A549 (cell line): Measurements from ENCODE around the gene CPED1. TPM values are rescaled to one million over a fixed set of nuclear protein-coding genes. Genes with fewer than 3 reads are reported as not detected.

Source experiments
- ATAC-seq, 2 experiments: fragments of 200-7000 bp in 1 of 2; fragments of >200 bp in 1 of 2; cut with Nextera tagmentation in 1 of 2; cut with Tn5 transposase in 1 of 2; 3 replicates each; pipeline versions ENCODE4 v1.8.0 to v1.9.1; 2018 to 2020; ENCODE audit warnings: mild to moderate bottlenecking in 1 of 2, moderate library complexity in 1 of 2
- CTCF ChIA-PET: fragments of 300-600 bp; sonication (Branson Sonifier 250); formaldehyde crosslinking; extraction: SDS; loops from one replicate; lab custom pipeline; 2021; ENCODE audit warnings: antibody characterized with exemption, inconsistent platforms; lab: Yijun Ruan, JAX
- POLR2A ChIA-PET: fragments of 350-600 bp; formaldehyde crosslinking; extraction: SDS; loops from one replicate; lab custom pipeline; 2021; ENCODE audit warnings: antibody characterized with exemption, inconsistent platforms; lab: Yijun Ruan, JAX
- DNase-seq, 2 experiments: peaks; one replicate each; pipeline versions ENCODE4 v3.0.0 to v3.0.0-alpha.2; 2011 to 2016; ENCODE audit warnings: low read depth in 1 of 2, low spot score in 1 of 2
- FAIRE-seq: peaks from 2 replicates; lab custom pipeline; 2011; peaks lifted over from hg19 to GRCh38; lab: Jason Lieb, UNC
- H3K27ac ChIP-seq, 2 experiments: fragments of >200 bp; sonication (Bioruptor Twin); formaldehyde crosslinking; 3 replicates each; pipeline ENCODE4 v1.5.1; 2016 to 2017
- H3K4me1 ChIP-seq: fragments of >200 bp; sonication (Bioruptor Twin); formaldehyde crosslinking; 3 replicates; pipeline ENCODE4 v1.6.1; 2016
- H3K4me2 ChIP-seq: fragments of >200 bp; sonication (Bioruptor Twin); formaldehyde crosslinking; 3 replicates; pipeline ENCODE4 v1.6.1; 2016
- H3K4me3 ChIP-seq: fragments of >200 bp; sonication (Bioruptor Twin); formaldehyde crosslinking; 3 replicates; pipeline ENCODE4 v1.5.1; 2016
- H3K9me3 ChIP-seq: fragments of >200 bp; sonication (Bioruptor Twin); formaldehyde crosslinking; 3 replicates; pipeline ENCODE4 v1.6.1; 2016
- CEBPB ChIP-seq, 2 experiments: fragments of >200 bp in 1 of 2; sonication (Bioruptor Twin) in 1 of 2; formaldehyde crosslinking in 1 of 2; IDR thresholded peaks; 2 replicates each; pipeline ENCODE4 v1.6.1; 2012 to 2016
- CHD4 ChIP-seq: fragments of 200-600 bp; sonication (generic); IDR thresholded peaks from 2 replicates; pipeline ENCODE4 v1.6.1; 2016; ENCODE audit warnings: antibody characterized with exemption, mild to moderate bottlenecking, borderline replicate concordance
- EHF ChIP-seq: fragments of 250-450 bp; sonication (Bioruptor Pico); IDR thresholded peaks from 2 replicates; pipeline ENCODE4 v1.5.0; 2020; ENCODE audit warnings: mild to moderate bottlenecking
- ESRRA ChIP-seq: fragments of 150-350 bp; IDR thresholded peaks from 2 replicates; pipeline ENCODE4 v1.6.1; 2014; ENCODE audit warnings: mild to moderate bottlenecking, low read length, borderline replicate concordance
- FOSL2 ChIP-seq, 2 experiments: fragments of 450-650 bp in 1 of 2; fragments of >200 bp in 1 of 2; sonication (Bioruptor Twin) in 1 of 2; formaldehyde crosslinking; IDR thresholded peaks; 2 replicates each; pipeline versions ENCODE4 v1.5.0 to v1.6.1; 2016 to 2020; ENCODE audit warnings: mild to moderate bottlenecking in 1 of 2, moderate library complexity in 1 of 2
- FOXS1 ChIP-seq: fragments of 250-450 bp; sonication (Bioruptor Pico); IDR thresholded peaks from 2 replicates; pipeline ENCODE4 v1.5.0; 2020; ENCODE audit warnings: mild to moderate bottlenecking, moderate library complexity
- GATA3 ChIP-seq: IDR thresholded peaks from 2 replicates; pipeline ENCODE4 v1.6.1; 2012; ENCODE audit warnings: borderline replicate concordance
- HEYL ChIP-seq: fragments of 250-450 bp; sonication (Bioruptor Pico); IDR thresholded peaks from 2 replicates; pipeline ENCODE4 v1.8.0; 2021; ENCODE audit warnings: mild to moderate bottlenecking, moderate library complexity
- HOXA7 ChIP-seq: fragments of 250-450 bp; sonication (Bioruptor Pico); IDR thresholded peaks from 2 replicates; pipeline ENCODE4 v1.5.0; 2020; ENCODE audit warnings: mild to moderate bottlenecking, moderate library complexity
- JUNB ChIP-seq: fragments of >200 bp; sonication (Bioruptor Twin); formaldehyde crosslinking; IDR thresholded peaks from 2 replicates; pipeline ENCODE4 v1.6.1; 2016
- KDM1A ChIP-seq: fragments of 200-600 bp; sonication (generic); IDR thresholded peaks from 2 replicates; pipeline ENCODE4 v1.6.1; 2016; ENCODE audit warnings: low read depth, mild to moderate bottlenecking
- NPAS2 ChIP-seq: fragments of 250-450 bp; sonication (Bioruptor Pico); IDR thresholded peaks from 2 replicates; pipeline ENCODE4 v1.8.0; 2022; ENCODE audit warnings: mild to moderate bottlenecking, moderate library complexity, borderline replicate concordance
- POLR2A ChIP-seq: IDR thresholded peaks from 2 replicates; pipeline ENCODE4 v1.6.1; 2012; ENCODE audit warnings: mild to moderate bottlenecking, low read length
- RCOR1 ChIP-seq: fragments of 150-350 bp; IDR thresholded peaks from 2 replicates; pipeline ENCODE4 v1.6.1; 2014; ENCODE audit warnings: antibody characterized with exemption, low read length, low read depth
- RFX5 ChIP-seq: fragments of 450-650 bp; IDR thresholded peaks from 2 replicates; pipeline ENCODE4 v1.7.1; 2014; ENCODE audit warnings: antibody characterized with exemption, mild to moderate bottlenecking, moderate library complexity
- TP53 ChIP-seq: fragments of 250-450 bp; sonication (Bioruptor Pico); IDR thresholded peaks from 2 replicates; pipeline ENCODE4 v1.5.0; 2021; ENCODE audit warnings: mild to moderate bottlenecking, moderate library complexity
- ZNF302 ChIP-seq: fragments of 250-450 bp; sonication (Bioruptor Pico); IDR thresholded peaks from 2 replicates; pipeline ENCODE4 v1.9.0; 2021; ENCODE audit warnings: inconsistent platforms, mild to moderate bottlenecking, moderate library complexity
- WGBS: methylation state at CpG from one replicate; pipeline ENCODE4 v1.1.6; 2017; ENCODE audit errors: missing lambda C conversion rate; 5-methylcytosine and 5-hydroxymethylcytosine counted together
- polyA plus RNA-seq, 4 experiments: library from polyadenylated mRNA; depleted of rRNA in 3 of 4; stranded (reverse); fragments of >200 nt; fragmentation: RNase III in 1 of 4; extraction: RNeasy Plus Mini Kit Qiagen cat#74134 plus additional on column Dnase treatment in 1 of 4; gene quantifications; 2 replicates in 3 of 4; 3 replicates in 1 of 4; pipeline ENCODE4 v1.2.3, GENCODE V29; 2011 to 2017
- TF ChIP-seq, protein P1 (sequence below): IDR thresholded peaks from 2 replicates; pipeline ENCODE4 v1.6.1; 2012
- TF ChIP-seq, protein P2 (sequence below): fragments of 200-600 bp; sonication (generic); IDR thresholded peaks from 2 replicates; pipeline ENCODE4 v1.6.1; 2016; ENCODE audit warnings: antibody characterized with exemption, mild to moderate bottlenecking, moderate library complexity
- TF ChIP-seq, protein P3 (sequence below): fragments of >200 bp; sonication (Bioruptor Twin); formaldehyde crosslinking; IDR thresholded peaks from 2 replicates; pipeline ENCODE4 v1.6.1; 2016
- TF ChIP-seq, protein P4 (sequence below): fragments of 250-450 bp; sonication (Bioruptor Pico); IDR thresholded peaks from 2 replicates; pipeline ENCODE4 v1.5.0; 2021; ENCODE audit warnings: mild to moderate bottlenecking, moderate library complexity, borderline replicate concordance

Gene CPED1
- polyA plus RNA-seq, 2 of the 4 experiments (the other 2 are of a cell fraction), result 0.03 TPM; not detected in 1

DNA sequence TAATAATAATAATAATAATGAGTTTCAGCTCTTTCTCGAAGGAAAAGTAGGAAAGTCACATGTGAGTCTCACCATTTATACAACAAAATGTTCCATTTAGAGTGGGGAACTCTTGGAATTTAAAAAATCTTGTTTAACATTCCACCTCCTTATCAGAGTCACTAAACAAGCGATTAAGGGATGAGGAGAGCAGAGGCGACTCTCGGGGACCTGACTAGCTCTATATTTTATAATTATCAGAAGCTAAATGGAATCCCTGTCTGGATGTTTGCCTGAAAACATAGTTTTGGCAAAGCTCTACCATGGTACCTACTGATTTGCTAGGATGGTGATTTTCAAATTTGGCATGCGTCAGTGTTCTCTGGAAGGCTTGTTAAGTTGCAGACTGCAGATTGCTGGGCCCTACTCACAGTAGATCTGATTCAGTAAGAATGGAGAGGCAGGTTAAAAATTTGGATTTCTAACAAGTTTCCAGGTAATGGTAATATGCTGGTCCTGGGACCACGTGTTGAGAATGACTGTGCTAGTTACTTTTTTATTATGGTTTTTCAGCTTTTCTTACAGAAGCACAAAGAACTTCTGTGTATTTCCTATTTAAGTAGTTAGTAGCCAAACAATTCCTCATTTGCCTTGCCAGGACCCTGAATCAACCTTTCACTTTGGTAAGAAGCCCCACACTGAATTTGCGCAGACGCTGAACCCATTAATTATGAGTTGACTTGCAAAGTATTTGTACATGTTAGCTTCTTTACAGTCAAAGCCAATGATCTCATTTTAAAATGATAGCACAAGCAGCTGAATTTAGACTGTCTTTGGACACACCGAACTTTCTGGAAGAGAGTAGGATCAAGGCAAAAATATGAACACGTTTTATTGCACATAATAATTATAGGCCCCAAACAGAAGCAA is 39.5 kb downstream of the CPED1 start (continued):
- TF ChIP-seq, protein P1, sequence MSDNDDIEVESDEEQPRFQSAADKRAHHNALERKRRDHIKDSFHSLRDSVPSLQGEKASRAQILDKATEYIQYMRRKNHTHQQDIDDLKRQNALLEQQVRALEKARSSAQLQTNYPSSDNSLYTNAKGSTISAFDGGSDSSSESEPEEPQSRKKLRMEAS, result no peak

DNA sequence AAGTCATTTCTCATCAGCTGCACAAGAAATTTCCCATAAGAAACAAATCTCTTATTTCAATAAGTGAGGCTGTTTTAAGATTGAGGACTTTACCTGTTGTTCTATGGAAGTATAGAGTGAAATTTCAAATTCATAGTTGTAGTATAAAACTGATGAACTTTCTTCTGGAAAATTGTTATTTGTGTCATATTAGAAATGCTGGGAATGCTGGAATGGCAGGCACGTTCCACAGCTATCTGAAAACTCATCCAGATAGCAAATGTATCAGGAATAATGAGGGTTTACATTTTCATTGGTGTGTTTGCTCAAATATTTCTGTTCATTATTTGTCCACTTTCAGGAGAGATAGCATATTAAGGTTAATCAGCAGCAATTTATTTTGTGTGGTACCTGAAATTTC is 40.8 kb downstream of the CPED1 start:
- no peaks in the 10 kb centered on the region for H3K4me1 ChIP-seq
- 30% methylated on average over 1 of the region's 1 CpG for WGBS
- H3K4me2 ChIP-seq, result no peak overlapping the region
- ChIA-PET POLR2A (no interaction called here), CTCF (no interaction called here)
- FAIRE-seq (no peak), ATAC-seq (no peak), DNase-seq (no peak)
- no peaks in the 10 kb centered on the region for H3K9me3 ChIP-seq
- no peak overlapping the region for H3K27ac ChIP-seq
- H3K4me3 ChIP-seq, result no peak overlapping the region
- no peak for TF ChIP-seq RFX5
- TF ChIP-seq RCOR1, result no peak
- TF ChIP-seq CEBPB (IDR thresholded peaks at IDR 0.05), result no peak
- TF ChIP-seq NPAS2 (CRISPR knock-in tag), result no peak
- TF ChIP-seq, protein P2, sequence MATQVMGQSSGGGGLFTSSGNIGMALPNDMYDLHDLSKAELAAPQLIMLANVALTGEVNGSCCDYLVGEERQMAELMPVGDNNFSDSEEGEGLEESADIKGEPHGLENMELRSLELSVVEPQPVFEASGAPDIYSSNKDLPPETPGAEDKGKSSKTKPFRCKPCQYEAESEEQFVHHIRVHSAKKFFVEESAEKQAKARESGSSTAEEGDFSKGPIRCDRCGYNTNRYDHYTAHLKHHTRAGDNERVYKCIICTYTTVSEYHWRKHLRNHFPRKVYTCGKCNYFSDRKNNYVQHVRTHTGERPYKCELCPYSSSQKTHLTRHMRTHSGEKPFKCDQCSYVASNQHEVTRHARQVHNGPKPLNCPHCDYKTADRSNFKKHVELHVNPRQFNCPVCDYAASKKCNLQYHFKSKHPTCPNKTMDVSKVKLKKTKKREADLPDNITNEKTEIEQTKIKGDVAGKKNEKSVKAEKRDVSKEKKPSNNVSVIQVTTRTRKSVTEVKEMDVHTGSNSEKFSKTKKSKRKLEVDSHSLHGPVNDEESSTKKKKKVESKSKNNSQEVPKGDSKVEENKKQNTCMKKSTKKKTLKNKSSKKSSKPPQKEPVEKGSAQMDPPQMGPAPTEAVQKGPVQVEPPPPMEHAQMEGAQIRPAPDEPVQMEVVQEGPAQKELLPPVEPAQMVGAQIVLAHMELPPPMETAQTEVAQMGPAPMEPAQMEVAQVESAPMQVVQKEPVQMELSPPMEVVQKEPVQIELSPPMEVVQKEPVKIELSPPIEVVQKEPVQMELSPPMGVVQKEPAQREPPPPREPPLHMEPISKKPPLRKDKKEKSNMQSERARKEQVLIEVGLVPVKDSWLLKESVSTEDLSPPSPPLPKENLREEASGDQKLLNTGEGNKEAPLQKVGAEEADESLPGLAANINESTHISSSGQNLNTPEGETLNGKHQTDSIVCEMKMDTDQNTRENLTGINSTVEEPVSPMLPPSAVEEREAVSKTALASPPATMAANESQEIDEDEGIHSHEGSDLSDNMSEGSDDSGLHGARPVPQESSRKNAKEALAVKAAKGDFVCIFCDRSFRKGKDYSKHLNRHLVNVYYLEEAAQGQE, result no peak
- TF ChIP-seq CHD4, result no peak
- no peak for TF ChIP-seq HEYL
- no peak for TF ChIP-seq FOXS1 (CRISPR knock-in tag)

DNA sequence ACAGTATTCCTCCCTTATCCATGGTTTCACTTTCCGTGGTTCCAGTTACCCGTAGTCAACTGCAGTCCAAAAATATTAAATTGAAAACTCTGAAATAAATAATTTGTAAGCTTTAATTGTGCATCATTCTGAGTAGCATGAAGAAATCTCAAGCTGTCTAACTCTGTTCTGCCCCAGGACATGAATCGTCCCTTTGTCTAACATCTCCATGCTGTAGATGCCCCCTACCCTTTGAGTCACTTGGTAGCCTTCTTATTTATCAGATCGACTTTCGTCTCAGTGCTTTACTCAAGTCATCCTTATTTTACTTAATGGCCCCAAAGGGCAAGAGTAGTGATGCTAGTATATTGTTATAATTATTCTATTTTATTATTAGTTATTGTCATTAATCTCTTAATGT is 41.8 kb downstream of the CPED1 start:
- H3K4me2 ChIP-seq, result no peak overlapping the region
- 29% methylated on average over 5 of the region's 5 CpGs for WGBS
- ATAC-seq (no peak), DNase-seq (no peak), FAIRE-seq (no peak)
- no peaks in the 10 kb centered on the region for H3K4me1 ChIP-seq
- ChIA-PET CTCF (no interaction called here), POLR2A (no interaction called here)
- H3K27ac ChIP-seq, result no peak overlapping the region
- TF ChIP-seq KDM1A, result no peak
- no peaks in the 10 kb centered on the region for H3K9me3 ChIP-seq
- no peak overlapping the region for H3K4me3 ChIP-seq

DNA sequence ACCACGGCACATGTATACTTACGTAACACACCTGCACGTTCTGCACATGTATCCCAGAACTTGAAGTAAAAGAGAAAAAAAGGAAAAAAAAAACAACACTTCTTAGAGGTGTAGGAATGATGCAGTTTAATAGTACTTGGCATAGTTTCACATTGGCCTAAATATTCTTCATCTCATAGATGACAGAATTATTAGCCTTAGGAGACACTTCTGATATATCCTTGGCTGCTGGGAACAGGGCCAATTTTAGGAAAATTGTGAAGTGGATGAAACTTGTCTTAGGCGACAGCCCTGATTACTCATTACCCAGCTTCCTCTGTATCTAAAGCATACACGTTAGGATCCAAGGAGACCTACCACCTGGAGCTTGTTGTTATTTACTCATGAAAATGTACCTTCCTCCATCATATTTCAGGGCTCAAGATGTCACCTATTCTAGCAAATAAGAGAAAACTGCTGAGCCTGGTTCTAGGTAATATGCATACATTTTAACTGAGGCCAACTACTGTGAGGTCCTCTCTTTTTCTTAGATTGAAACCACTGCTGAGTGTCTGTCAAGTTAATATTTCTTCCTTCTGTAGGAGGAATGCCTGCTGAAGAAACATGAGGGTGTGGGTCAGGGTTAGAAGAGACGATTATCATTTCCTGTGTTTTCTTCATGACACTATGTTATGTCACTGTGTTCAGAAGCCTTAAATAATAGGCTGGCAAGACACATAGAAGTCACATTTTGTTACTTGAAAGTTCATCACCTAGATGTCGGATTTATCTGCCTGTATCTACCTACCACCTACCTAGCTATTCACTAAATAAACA is 44.3 kb downstream of the CPED1 start:
- FAIRE-seq (no peak), ATAC-seq (no peak)
- H3K4me1 ChIP-seq, result no peaks in the 10 kb centered on the region
- no peak overlapping the region for H3K27ac ChIP-seq
- 34% methylated on average over 7 of the region's 7 CpGs for WGBS
- no peak overlapping the region for H3K4me3 ChIP-seq
- no peak overlapping the region for H3K4me2 ChIP-seq
- POLR2A ChIA-PET, result no interaction called here
- TF ChIP-seq, protein P3, sequence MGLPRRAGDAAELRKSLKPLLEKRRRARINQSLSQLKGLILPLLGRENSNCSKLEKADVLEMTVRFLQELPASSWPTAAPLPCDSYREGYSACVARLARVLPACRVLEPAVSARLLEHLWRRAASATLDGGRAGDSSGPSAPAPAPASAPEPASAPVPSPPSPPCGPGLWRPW, result no peak
- TF ChIP-seq TP53 (CRISPR knock-in tag) (no peak), GATA3 (no peak), NPAS2 (CRISPR knock-in tag) (no peak), JUNB (no peak), FOXS1 (CRISPR knock-in tag) (no peak), FOSL2 (IDR thresholded peaks at IDR 0.05) (no peak), FOSL2 (CRISPR knock-in tag; IDR thresholded peaks at IDR 0.05) (no peak), POLR2A (no peak), HOXA7 (CRISPR knock-in tag) (no peak), ZNF302 (CRISPR knock-in tag) (no peak), EHF (no peak), ESRRA (no peak), RCOR1 (no peak)
- TF ChIP-seq, protein P4, sequence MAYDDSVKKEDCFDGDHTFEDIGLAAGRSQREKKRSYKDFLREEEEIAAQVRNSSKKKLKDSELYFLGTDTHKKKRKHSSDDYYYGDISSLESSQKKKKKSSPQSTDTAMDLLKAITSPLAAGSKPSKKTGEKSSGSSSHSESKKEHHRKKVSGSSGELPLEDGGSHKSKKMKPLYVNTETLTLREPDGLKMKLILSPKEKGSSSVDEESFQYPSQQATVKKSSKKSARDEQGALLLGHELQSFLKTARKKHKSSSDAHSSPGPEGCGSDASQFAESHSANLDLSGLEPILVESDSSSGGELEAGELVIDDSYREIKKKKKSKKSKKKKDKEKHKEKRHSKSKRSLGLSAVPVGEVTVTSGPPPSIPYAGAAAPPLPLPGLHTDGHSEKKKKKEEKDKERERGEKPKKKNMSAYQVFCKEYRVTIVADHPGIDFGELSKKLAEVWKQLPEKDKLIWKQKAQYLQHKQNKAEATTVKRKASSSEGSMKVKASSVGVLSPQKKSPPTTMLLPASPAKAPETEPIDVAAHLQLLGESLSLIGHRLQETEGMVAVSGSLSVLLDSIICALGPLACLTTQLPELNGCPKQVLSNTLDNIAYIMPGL (CRISPR knock-in tag), result no peak
- TF ChIP-seq, all 56 proteins: peak for 0
- H3K9me3 ChIP-seq, result no peaks in the 10 kb centered on the region
- CTCF ChIA-PET, result interaction anchor here (1.2 kb wide), 1 partner anchor 11 kb away, joined by 3 read pairs; no protein-coding TSS in a partner anchor
- DNase-seq, result no peak
